ENCODE data around the gene FOXJ1. TPM values are rescaled to one million over a fixed set of nuclear protein-coding genes. Genes with fewer than 3 reads are reported as not detected.

Gene FOXJ1
- total and polyA plus RNA-seq, 2 donors = 0.52 to 0.75 TPM

DNA sequence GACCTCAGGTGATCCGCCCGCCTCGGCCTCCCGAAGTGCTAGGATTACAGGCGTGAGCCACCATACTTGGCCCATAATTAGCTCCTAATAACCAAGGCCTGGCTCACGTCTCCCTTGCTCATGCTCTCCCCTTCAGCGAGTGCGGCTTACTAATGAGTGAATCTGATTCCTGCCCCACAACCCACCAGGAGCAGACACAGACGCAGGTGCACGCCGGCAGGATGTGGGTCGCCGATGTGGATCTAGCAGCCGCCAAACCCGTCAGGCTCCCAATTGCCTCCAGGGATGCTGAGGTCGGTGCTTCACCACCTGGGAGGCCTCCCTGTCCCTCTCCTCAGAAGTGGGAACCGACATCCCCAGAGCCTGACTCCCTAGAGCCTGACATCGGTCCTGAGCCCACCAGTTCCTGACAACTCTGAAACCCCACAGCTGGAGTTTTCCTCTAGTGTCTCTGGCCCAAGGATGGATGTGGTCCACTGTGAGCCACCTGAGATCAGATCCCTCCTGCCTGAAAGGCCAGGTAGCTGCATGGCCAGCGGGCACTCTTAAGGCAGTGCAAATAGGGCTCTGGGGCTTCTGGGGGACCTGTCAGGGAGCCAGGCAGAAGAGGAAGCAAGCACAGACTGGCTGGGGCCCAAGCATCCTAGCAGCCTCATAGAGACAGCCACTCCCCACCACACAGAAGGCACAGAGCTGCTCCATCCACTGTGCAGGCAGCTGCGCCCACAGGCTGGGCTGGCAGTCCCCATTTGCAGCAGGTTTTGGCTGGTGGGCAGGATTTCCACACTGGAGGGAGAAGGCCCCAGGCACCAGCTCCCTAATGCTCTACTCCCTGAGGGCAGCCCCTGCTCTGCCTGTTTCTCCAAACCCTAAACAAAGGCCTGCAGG is 48.3 kb downstream of the FOXJ1 start:
- H3K4me3 ChIP-seq (ENCODE audit: low read length in 2 of 2) = no peak overlapping the region
- DNase-seq (ENCODE audit: low read depth in 6 of 9, low spot score in 9 of 9) = no peak
- WGBS = 90% methylated on average over 20 of the region's 20 CpGs

DNA sequence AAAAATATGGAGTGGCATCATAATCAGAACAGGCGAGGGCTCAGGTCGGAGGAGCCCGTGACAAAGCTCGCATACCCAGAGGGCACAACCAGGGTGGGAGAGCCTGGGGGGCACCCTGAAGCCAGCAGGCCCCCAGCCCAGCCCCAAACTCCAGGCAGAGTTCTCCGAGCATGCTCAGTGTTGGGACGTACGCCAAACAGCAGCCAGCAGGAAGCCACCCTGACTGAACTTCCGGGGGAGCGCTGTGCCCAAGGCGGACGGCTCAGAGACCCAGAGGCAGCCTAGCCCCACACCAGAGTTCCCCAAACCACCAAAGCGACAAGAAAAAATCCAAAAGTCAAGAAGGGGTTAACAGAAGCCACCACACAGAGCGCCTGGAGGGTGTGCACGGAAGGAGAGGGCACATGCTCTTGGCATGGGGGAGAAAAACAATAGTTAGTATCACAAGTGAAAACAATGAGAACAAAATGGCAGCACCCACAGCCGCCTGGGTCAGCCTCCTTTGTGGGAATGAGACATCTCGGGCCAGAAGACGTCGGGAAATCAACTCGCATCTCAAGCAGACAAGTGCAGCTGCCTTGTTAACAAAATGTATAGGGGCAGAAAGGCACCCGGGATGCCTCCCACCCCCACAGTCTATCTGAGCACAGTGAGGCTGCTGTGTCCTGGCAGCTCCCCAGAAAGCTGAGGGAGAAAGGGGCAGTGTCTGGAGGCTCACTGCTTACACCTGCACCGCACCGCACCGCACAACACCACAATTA is 49.3 kb downstream of the FOXJ1 start:
- peaks cover 90 to 91% of the 10 kb centered on the region in 2 donors for H3K36me3 ChIP-seq (ENCODE audit: control insufficient read depth in 2 of 2, insufficient read depth in 2 of 2, low read length in 1 of 2)
- H3K27me3 ChIP-seq (ENCODE audit: control insufficient read depth in 2 of 2, insufficient read depth in 1 of 2, low read length in 1 of 2) = no peaks in the 10 kb centered on the region
- no peak for DNase-seq (ENCODE audit: low read depth in 6 of 9, low spot score in 9 of 9)
- peak overlapping the region in 1 of 2 donors; percentile 31 for H3K27ac ChIP-seq (ENCODE audit: low read depth in 1 of 2, low read length in 1 of 2)
- H3K9me3 ChIP-seq (ENCODE audit: control insufficient read depth in 2 of 2, insufficient read depth in 1 of 2, low read length in 1 of 2) = no peaks in the 10 kb centered on the region
- H3K4me1 ChIP-seq (ENCODE audit: control insufficient read depth in 2 of 2, insufficient read depth in 2 of 2, low read length in 2 of 2) = peaks cover 0 to 15% of the 10 kb centered on the region in 2 donors
- WGBS = 77% methylated on average over 23 of the region's 23 CpGs
- no peak overlapping the region for H3K4me3 ChIP-seq (ENCODE audit: low read length in 2 of 2)

More for the DNA sequence above, 48.3 kb downstream of the FOXJ1 start:
- Histone ChIP-seq H3K4me1 (ENCODE audit: control insufficient read depth in 2 of 2, insufficient read depth in 2 of 2, low read length in 2 of 2) (peaks cover 0 to 15% of the 10 kb centered on the region in 2 donors), H3K9me3 (ENCODE audit: control insufficient read depth in 2 of 2, insufficient read depth in 1 of 2, low read length in 1 of 2) (no peaks in the 10 kb centered on the region), H3K36me3 (ENCODE audit: control insufficient read depth in 2 of 2, insufficient read depth in 2 of 2, low read length in 1 of 2) (peaks cover 86 to 90% of the 10 kb centered on the region in 2 donors), H3K27me3 (ENCODE audit: control insufficient read depth in 2 of 2, insufficient read depth in 1 of 2, low read length in 1 of 2) (no peaks in the 10 kb centered on the region), H3K27ac (ENCODE audit: low read depth in 1 of 2, low read length in 1 of 2) (no peak overlapping the region)

DNA sequence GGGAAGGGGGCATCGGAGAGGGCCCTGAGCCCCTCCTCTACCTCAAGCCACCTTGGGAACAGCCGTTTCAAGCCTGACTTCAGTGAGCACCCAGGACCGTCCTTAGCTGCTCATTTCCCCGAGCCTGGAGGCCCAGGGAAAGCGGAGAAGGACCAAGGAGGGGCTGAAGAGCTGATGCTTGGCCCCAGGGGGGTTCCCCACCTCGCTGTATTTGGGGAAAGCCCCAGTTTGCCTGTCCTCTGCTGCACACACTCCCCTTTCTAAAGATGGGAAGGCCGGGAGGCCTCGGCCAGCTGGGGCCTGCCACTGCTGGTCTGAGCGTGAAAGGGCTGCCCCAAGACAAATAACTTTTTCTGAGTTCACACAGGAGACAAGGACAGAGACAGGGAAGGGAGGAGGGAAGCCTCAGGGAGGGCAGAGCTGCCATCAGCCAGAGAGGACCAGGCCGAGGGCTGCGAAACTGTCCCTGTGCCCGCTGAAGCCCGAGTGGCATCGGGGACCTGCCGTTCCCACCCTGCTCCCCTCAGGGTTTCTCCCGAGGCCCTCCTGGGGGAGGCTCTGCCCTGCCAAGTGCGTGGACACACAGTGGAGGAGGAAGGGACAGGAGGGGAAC is 50.4 kb downstream of the FOXJ1 start:
- DNase-seq (ENCODE audit: low read depth in 6 of 9, low spot score in 9 of 9) = no peak
- 93% methylated on average over 17 of the region's 17 CpGs for WGBS
- no peaks in the 10 kb centered on the region for H3K27me3 ChIP-seq (ENCODE audit: control insufficient read depth in 2 of 2, insufficient read depth in 1 of 2, low read length in 1 of 2)
- no peak overlapping the region for H3K4me3 ChIP-seq (ENCODE audit: low read length in 2 of 2)
- peaks cover 92% of the 10 kb centered on the region in 2 donors for H3K36me3 ChIP-seq (ENCODE audit: control insufficient read depth in 2 of 2, insufficient read depth in 2 of 2, low read length in 1 of 2)
- H3K4me1 ChIP-seq (ENCODE audit: control insufficient read depth in 2 of 2, insufficient read depth in 2 of 2, low read length in 2 of 2) = peaks cover 0 to 15% of the 10 kb centered on the region in 2 donors
- no peaks in the 10 kb centered on the region for H3K9me3 ChIP-seq (ENCODE audit: control insufficient read depth in 2 of 2, insufficient read depth in 1 of 2, low read length in 1 of 2)
- H3K27ac ChIP-seq (ENCODE audit: low read depth in 1 of 2, low read length in 1 of 2) = peak overlapping the region; percentile 3 to 56

DNA sequence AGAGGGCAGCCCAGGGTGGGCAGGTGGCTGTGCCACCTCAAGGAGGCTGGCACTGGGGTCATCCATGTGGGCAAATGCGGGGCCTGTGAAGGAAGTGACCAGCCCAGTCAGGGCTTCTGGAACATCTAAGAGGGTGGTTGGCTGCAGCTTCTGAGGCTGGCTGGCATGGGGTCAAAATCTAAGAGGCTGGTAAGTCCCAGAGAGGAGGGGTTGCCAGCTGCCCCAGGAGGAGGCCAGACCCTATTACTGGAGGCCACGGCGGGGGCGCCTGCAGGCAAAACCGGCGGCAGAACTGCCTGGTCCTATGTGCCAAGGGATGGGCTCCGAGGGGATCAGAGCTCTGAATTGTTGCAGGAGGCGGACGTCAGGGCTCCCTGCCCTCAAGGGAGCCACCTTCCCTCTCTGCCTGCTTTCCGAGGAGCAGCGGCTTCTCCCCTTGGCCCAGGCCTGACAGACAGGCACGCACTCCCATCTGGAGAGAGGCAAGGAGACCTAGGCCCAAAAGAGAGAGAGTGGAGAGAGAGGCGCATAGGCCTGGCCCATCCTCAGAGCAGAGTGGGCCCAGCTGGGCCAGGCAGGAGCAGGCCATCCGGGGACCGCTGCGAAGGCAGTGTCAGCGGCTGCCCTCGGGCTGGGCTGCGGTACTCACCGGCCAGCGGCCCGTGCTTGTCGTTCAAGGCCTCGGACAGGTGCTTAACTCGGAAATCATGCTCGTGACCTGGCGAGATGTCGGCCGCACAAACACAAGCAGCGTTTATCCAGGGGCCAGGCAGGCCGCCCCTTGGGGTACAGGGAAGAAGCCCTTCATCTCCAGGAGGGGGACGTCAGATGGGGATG is 51.1 kb downstream of the FOXJ1 start:
- H3K9me3 ChIP-seq (ENCODE audit: control insufficient read depth in 2 of 2, insufficient read depth in 1 of 2, low read length in 1 of 2) = no peaks in the 10 kb centered on the region
- H3K4me1 ChIP-seq (ENCODE audit: control insufficient read depth in 2 of 2, insufficient read depth in 2 of 2, low read length in 2 of 2) = peaks cover 0 to 15% of the 10 kb centered on the region in 2 donors
- H3K4me3 ChIP-seq (ENCODE audit: low read length in 2 of 2) = no peak overlapping the region
- no peaks in the 10 kb centered on the region for H3K27me3 ChIP-seq (ENCODE audit: control insufficient read depth in 2 of 2, insufficient read depth in 1 of 2, low read length in 1 of 2)
- WGBS = 95% methylated on average over 32 of the region's 32 CpGs
- DNase-seq (ENCODE audit: low read depth in 6 of 9, low spot score in 9 of 9) = no peak
- H3K36me3 ChIP-seq (ENCODE audit: control insufficient read depth in 2 of 2, insufficient read depth in 2 of 2, low read length in 1 of 2) = peaks cover 92 to 97% of the 10 kb centered on the region in 2 donors
- no peak overlapping the region for H3K27ac ChIP-seq (ENCODE audit: low read depth in 1 of 2, low read length in 1 of 2)

DNA sequence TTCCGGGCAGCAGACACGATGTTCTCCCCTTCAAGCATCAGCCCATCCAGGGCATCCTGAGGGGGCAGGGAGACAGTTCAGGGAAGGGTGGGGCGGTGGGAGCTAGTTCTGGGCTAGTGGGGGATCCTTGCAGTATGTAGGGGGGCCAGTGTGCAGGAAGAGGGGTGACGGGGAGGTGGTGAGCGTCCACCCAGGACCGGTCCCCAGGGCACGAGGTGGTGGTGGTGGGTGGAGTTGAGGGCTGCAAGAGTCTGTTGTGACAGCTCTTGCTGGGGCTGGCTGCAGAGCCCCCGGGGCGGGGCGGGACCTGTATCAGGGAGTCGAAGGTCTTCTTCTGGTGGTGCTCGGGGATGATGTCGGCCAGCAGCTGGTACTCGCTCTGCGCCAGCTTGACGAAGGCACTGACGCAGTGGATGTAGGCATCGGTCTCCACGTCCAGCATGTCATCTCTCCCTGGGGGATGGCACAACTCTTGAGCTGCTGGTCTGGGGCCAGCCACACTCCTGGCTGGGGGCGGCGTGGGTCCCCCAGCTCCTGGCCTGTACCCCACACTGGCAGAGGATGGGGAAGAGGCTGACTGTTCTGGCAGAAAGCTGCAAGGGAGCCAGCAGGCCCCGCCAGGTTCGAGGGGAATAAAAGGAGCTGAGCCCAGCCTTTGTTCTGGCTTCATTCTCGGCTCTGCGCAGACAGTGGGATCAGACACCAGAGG is 52.0 kb downstream of the FOXJ1 start:
- no peaks in the 10 kb centered on the region for H3K9me3 ChIP-seq (ENCODE audit: control insufficient read depth in 2 of 2, insufficient read depth in 1 of 2, low read length in 1 of 2)
- WGBS = 98% methylated on average over 25 of the region's 25 CpGs
- no peaks in the 10 kb centered on the region for H3K27me3 ChIP-seq (ENCODE audit: control insufficient read depth in 2 of 2, insufficient read depth in 1 of 2, low read length in 1 of 2)
- no peak overlapping the region for H3K27ac ChIP-seq (ENCODE audit: low read depth in 1 of 2, low read length in 1 of 2)
- DNase-seq (ENCODE audit: low read depth in 6 of 9, low spot score in 9 of 9) = no peak
- H3K36me3 ChIP-seq (ENCODE audit: control insufficient read depth in 2 of 2, insufficient read depth in 2 of 2, low read length in 1 of 2) = peaks cover 95 to 99% of the 10 kb centered on the region in 2 donors
- H3K4me3 ChIP-seq (ENCODE audit: low read length in 2 of 2) = no peak overlapping the region
- H3K4me1 ChIP-seq (ENCODE audit: control insufficient read depth in 2 of 2, insufficient read depth in 2 of 2, low read length in 2 of 2) = peaks cover 0 to 15% of the 10 kb centered on the region in 2 donors

DNA sequence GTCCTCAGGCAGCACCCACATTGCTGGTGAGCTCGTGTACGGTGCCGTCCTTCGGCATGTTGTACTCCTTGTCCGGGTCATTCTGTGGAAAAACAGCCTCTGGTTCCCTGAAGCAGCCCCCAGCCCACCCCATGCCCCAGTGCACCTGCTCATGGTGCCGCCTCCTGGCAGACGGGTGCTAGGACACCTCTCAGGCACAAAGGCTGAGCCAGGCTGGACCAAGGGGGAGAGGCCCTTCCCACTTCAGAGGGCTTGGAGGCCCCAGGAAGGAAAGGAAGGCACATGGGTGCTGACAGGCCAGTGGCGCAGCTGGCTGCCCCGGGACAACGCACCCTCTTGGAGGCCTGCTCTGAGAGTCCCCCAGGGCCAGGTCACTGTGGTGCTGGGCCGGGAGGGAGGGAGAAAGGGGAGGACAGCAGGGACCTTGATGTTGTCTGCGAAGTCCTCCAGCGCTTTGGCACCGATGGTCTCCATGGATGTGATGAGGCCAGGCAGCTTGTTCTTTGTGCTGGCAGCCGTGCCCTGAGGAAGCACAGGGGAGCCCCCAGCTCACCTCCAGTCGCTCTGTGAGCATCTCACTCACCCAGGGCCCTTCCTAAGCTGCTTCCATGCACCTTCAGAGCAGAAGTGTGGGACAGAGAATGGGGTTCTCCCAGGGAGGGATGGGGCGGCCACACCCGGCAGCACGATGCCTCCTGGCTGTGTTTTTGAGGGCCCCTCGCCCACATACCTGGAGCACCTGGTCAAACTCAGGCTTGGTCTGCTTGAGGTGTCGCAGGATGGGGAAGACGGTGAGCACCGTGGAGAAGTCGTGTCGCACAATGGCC is 52.8 kb downstream of the FOXJ1 start:
- no peak for DNase-seq (ENCODE audit: low read depth in 6 of 9, low spot score in 9 of 9)
- 89% methylated on average over 25 of the region's 25 CpGs for WGBS
- Histone ChIP-seq H3K4me1 (ENCODE audit: control insufficient read depth in 2 of 2, insufficient read depth in 2 of 2, low read length in 2 of 2) (peaks cover 0 to 15% of the 10 kb centered on the region in 2 donors), H3K36me3 (ENCODE audit: control insufficient read depth in 2 of 2, insufficient read depth in 2 of 2, low read length in 1 of 2) (peaks cover 95 to 99% of the 10 kb centered on the region in 2 donors), H3K9me3 (ENCODE audit: control insufficient read depth in 2 of 2, insufficient read depth in 1 of 2, low read length in 1 of 2) (no peaks in the 10 kb centered on the region), H3K27me3 (ENCODE audit: control insufficient read depth in 2 of 2, insufficient read depth in 1 of 2, low read length in 1 of 2) (no peaks in the 10 kb centered on the region), H3K4me3 (ENCODE audit: low read length in 2 of 2) (no peak overlapping the region), H3K27ac (ENCODE audit: low read depth in 1 of 2, low read length in 1 of 2) (no peak overlapping the region)

DNA sequence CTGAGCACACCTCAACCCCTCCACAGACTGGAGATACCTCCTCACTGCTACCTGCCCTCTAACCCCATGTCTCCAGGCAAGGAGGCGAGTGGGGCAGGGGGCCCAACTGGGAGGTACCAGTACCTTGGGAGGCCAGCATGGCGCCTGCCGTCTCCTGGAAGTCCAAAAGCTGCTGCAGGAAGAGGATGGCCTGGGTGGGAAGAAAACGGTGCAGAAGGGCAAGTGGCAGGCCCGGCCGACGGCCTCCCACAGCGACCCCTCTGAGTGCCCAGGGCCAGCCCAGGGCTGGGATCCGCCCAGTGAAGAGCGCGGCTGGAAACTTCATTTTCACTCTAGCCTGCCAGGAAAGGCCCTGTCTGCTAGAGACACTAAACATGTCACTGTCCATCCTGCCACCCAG is 53.5 kb downstream of the FOXJ1 start:
- H3K4me3 ChIP-seq (ENCODE audit: low read length in 2 of 2) = no peak overlapping the region
- H3K9me3 ChIP-seq (ENCODE audit: control insufficient read depth in 2 of 2, insufficient read depth in 1 of 2, low read length in 1 of 2) = no peaks in the 10 kb centered on the region
- peaks cover 0 to 15% of the 10 kb centered on the region in 2 donors for H3K4me1 ChIP-seq (ENCODE audit: control insufficient read depth in 2 of 2, insufficient read depth in 2 of 2, low read length in 2 of 2)
- H3K36me3 ChIP-seq (ENCODE audit: control insufficient read depth in 2 of 2, insufficient read depth in 2 of 2, low read length in 1 of 2) = peaks cover 95 to 99% of the 10 kb centered on the region in 2 donors
- H3K27ac ChIP-seq (ENCODE audit: low read depth in 1 of 2, low read length in 1 of 2) = no peak overlapping the region
- no peaks in the 10 kb centered on the region for H3K27me3 ChIP-seq (ENCODE audit: control insufficient read depth in 2 of 2, insufficient read depth in 1 of 2, low read length in 1 of 2)
- WGBS = 94% methylated on average over 11 of the region's 11 CpGs
- DNase-seq (ENCODE audit: low read depth in 6 of 9, low spot score in 9 of 9) = no peak

Data from thymus (tissue), 11 donors.